HG02970 (cell line): ENCODE data around the gene LRMDA.

Experiments used
- ATAC-seq: cut with Tn5 transposase; IDR thresholded peaks from one replicate; pipeline ENCODE4 v1.9.1; 2021; ENCODE audit warnings: mild to moderate bottlenecking, moderate library complexity, moderate number of reproducible peaks; ENCODE audit not compliant: unreplicated experiment, low FRiP score

LRMDA gene

GRCh38 chr10:75624638-75625037, 193.2 kb downstream of the LRMDA start:
- no peak for ATAC-seq

DNA sequence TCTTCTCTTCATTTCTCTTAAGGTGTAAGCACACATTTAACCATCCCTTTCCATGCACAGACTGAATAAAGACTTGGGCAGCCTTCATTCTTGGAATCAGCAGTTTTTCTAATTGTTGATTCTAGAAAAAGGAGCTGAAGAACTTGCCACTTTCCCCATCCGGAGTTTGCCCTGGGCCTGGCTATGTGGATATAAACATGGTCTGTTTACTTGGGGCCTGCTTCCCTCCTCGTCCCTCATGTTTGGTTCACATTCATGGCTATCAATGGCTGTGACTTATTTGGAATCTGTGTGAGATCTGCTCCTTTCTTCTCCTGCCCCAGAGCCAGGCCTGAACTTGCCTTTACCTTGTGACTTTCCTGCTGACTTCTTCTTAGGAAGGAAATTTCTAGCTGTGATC, 199.3 kb downstream of the LRMDA start:
- ATAC-seq: no peak

- no peak for ATAC-seq
Observed at GRCh38 chr10:75632805-75633462, 201.5 kb downstream of the LRMDA start.

DNA sequence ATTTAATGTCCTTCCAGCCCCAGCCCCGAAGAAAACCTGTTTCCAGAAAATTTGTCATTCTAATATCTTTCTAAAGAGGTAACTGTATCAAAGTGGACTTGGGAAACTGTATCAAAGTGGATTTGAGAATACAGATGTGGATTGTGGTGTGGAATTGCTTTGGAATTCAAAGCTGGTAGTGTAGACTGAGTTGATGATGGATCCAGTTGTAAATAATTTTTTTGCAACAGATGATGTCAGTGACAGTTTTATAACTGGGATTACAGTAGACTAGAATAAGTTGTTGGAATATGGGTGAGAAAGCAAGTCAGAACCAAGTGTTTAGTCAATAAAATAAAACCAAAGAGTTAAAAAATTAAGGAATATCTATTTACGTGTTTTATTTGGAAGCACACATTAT, 202.1 kb downstream of the LRMDA start:
- no peak for ATAC-seq

DNA sequence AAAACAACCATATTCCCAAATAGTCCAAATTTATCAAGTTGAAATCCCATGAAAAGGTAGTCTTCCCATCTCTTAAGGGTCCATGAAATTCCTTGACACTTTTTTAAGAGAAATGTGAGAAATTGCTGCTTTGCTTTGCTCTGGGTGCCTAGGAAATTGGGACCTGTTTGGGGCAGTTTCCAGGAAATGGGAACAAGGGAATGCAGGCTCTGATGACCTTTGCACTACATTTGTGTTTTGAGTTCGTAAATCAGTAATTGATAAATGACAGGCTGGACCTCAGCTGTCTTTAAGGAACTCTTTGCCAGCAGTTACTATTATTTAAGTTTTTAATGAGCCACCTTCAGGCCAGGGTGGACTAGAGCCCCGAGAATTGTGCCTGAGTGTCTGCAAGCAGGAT, 203.5 kb downstream of the LRMDA start:
- no peak for ATAC-seq

DNA sequence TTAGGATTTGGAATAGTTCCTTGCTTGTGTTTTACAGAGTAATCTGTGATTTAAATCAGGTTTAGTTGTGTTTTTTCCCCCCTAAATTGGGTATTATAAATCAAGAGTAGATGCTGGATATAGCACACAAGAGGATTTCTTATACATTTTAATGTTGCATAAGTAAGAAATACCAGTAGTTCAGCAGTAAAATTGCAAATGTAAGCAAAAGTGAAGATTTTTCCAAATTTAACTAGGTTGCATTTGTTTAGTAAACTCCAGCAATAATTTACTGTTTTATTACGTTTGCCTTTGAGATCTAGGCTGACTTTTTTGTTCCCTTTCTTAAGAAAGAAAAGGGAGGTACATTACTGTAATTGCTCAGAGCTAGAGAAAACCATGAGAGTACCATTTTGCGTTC, 207.3 kb downstream of the LRMDA start:
- ATAC-seq: no peak

DNA sequence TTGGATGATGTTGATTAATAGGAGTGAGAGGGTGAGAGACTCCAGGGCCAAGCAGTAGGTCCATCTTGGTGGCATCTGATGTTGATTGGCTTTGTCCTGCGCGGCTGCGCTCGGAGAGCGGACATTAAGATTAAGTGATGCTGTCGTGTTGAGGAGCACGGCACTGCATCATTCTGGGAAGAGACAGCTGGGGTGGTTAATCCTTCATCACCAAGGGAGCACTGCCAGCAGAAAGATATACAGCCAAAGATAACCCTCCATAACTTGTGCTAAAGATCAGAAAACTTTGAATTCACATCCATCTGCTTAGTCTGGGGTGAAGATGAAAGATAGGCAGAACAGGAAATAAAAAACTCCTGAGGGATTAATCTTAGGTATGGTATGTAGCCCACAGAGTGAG, 208.3 kb downstream of the LRMDA start:
- no peak for ATAC-seq

- ATAC-seq: no peak
Observed at GRCh38 chr10:75640381-75640780, 209.0 kb downstream of the LRMDA start.

- ATAC-seq: no peak
Observed at GRCh38 chr10:75640803-75641202, 209.4 kb downstream of the LRMDA start.

- no peak for ATAC-seq
Observed at GRCh38 chr10:75643405-75643804, 212.0 kb downstream of the LRMDA start.

DNA sequence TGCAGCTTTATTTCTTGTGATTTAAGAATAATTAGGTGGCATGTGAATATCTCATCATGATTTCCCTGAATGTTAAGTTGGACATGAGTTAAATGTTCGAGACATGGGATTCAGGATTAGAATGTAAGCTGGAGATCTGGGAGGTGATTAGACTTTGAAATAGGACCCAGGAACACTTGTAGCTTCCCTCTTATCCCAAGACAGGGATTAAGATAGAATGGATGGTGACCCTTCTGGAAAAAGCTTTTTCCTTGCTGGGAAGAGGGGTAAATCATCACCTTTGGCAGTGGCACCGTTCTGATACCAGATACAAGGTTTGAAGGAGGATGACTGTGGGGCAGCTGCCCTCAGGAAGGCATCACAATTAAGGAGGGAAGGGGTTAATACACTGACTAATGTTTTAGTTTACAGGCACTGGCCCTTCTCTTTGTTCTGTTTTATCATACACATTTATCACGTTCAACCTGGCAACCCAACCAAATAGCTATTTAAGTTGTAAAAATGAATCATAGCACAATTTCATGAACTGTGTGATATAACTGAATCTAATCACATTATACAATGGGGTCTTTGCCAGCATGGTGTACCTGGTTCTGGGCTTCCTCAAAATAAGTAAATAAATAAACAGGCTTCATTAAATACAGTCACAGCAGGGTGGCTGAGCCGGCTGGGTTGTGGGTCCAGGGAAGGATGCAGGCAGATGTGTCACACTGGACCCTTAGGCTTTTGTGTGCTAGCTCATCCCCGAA, 212.7 kb downstream of the LRMDA start:
- no peak for ATAC-seq

DNA sequence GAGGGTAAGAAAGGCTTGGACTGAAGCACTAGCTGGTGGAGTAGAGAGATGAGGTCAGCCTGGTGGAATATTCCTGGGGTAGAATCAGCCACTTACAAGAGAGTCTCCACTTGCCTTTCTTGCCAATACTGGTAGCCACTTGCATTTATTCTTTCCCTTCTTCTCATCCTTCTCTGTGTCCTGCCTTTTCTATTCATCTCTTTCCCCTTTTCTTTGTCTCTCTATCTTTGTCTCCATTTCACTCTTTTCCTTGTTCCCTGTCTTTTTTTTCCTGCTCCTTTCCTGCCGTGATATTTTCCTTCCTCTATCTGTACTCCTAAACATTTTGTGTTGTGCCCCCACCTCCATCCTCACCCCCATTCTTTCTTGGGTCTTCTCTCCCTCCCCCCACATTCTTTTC, 214.3 kb downstream of the LRMDA start:
- ATAC-seq: no peak

- ATAC-seq: no peak
Observed at GRCh38 chr10:75646218-75646915, 214.9 kb downstream of the LRMDA start.

GRCh38 chr10:75646916-75647315, 215.5 kb downstream of the LRMDA start:
- no peak for ATAC-seq

- ATAC-seq: no peak
Observed at GRCh38 chr10:75647675-75648074, 216.3 kb downstream of the LRMDA start.

GRCh38 chr10:75648351-75648750, 216.9 kb downstream of the LRMDA start:
- ATAC-seq: no peak

DNA sequence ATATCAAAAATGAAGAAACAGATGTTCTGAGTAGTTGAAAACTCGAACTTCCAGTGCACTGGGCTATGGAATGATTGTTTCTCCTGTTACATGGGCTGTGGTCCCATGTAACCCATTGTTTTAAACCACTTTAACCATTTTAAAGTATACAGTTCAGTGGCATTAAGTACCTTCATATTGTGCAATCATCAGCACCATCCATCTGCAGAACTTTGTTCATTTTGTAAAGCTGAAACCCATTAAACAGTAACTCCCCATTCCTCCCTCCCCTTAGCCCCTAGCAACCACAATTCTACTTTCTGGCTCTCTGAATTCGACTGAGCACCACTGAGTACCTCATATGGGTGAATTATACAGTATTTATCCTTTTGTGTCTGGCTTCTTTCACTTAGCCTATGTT, 217.4 kb downstream of the LRMDA start:
- no peak for ATAC-seq

GRCh38 chr10:75649466-75649865, 218.0 kb downstream of the LRMDA start:
- ATAC-seq: no peak

GRCh38 chr10:75650648-75651047, 219.2 kb downstream of the LRMDA start:
- no peak for ATAC-seq

DNA sequence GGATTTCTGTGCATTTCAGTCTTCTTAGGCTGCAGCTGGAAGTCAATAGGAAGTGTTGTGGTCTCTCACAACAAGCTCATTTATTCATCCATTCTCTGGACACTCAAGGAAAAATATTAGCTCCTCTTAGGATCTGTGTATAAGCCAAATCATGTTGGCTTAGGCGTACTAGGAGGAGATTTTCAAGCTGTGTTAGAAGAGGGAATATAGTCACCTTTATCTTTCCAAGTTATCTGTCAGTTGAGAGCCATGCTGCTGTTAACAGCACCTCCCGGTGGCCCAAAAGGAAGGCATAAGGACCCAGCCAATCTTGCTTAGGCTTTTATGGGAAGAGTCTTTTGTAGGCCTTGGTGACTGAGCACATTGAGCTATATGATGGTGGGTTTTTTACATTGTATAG, 220.0 kb downstream of the LRMDA start:
- ATAC-seq: no peak

DNA sequence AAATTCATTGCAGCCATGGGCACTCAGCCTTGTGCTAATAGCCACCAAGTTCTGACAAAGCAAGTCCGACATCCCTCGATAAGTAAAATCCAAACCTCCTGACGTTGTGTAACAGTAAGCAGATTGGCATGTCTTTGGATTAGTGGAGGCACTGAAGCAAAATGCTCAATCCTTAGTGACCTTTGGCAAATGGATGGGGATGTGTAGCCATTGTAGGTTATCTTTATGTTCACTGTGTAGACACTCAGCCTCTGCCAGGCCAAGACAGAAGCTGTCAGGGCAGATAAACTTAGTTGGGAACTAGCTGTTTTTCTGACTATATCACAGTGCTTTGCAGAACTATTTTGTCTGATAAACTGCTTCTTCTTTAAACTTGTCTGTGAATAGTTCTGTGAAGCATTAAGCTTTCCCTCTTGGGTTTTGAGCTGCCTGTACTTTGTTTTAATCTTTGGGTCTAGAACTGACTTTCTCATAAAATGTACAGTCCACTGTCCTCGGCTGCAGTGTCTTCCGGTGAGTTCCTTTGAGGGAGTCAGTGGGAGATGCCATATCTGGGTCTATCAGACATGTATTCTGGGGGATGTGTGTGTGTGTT, 220.8 kb downstream of the LRMDA start:
- ATAC-seq: no peak
